Adrenal gland (tissue), 12 donors: ENCODE data around the gene AOPEP. TPM values are rescaled to one million over a fixed set of nuclear protein-coding genes. Genes with fewer than 3 reads are reported as not detected.
A peak's percentile ranks its signal among the peaks of the same experiment; 100 is the strongest.

Experiments
- DNase-seq, 7 donors: peaks; one replicate each; pipeline ENCODE4 v3.0.0-alpha.2; 2019 to 2020
- H3K27ac ChIP-seq, 5 donors: fragments of 200-600 bp; sonication (generic) in 4 of 5; 1 replicate in 3 of 5; 2 replicates in 2 of 5; pipeline versions ENCODE4 v1.5.1 to v1.8.0; 2016 to 2020; ENCODE audit warnings: mild to moderate bottlenecking in 1 of 5
- H3K27me3 ChIP-seq: fragments of 200-600 bp; 2 replicates; pipeline ENCODE4 v1.8.0; 2021
- H3K36me3 ChIP-seq, 2 donors: fragments of 200-600 bp; replicated peaks in 1 of 2; 1 replicate in 1 of 2; 2 replicates in 1 of 2; pipeline versions ENCODE4 v1.5.1 to v1.8.0; 2018 to 2022
- H3K4me1 ChIP-seq, 2 donors: fragments of 200-600 bp; replicated peaks in 1 of 2; 1 replicate in 1 of 2; 2 replicates in 1 of 2; pipeline versions ENCODE4 v1.5.1 to v1.8.0; 2018 to 2021
- H3K4me3 ChIP-seq, 4 donors: fragments of 200-600 bp; sonication (generic) in 3 of 4; one replicate each; pipeline ENCODE4 v1.5.1; 2016 to 2018
- H3K9me3 ChIP-seq, 3 donors: fragments of 200-600 bp; sonication (generic) in 1 of 3; replicated peaks in 1 of 3; 1 replicate in 2 of 3; 2 replicates in 1 of 3; pipeline versions ENCODE4 v1.5.1 to v1.8.0; 2016 to 2021
- POLR2A ChIP-seq, 2 donors: fragments of 450-650 bp; IDR thresholded peaks; one replicate each; pipeline ENCODE4 v1.6.1; 2017; ENCODE audit warnings: antibody characterized with exemption in 2 of 2, mild to moderate bottlenecking in 2 of 2, moderate library complexity in 1 of 2
- WGBS, 4 donors: extraction: QIAGEN DNeasy Blood & Tissue Kit in 2 of 4; methylation state at CpG; one replicate each; pipeline versions ENCODE4 v1.1.5 to v1.1.7; 2013 to 2017; 5-methylcytosine and 5-hydroxymethylcytosine counted together
- intact Hi-C, 2 donors: fragments of 100-400 bp; cut with DNase I; formaldehyde crosslinking; loops; one replicate each; pipeline versions ENCODE4 v1.14.1 to v1.15.0; 2022 to 2023
- polyA plus RNA-seq, 3 donors: library from polyadenylated mRNA; stranded (reverse); fragments of 200-250 nt in 2 of 3; fragments of 350-450 nt in 1 of 3; fragmentation: Illumina TruSeq in 1 of 3; extraction: RNeasy Lipid Tissue Mini Kit (QIAGEN cat#74804) in 1 of 3; gene quantifications; one replicate each; pipeline ENCODE4 v1.2.3, GENCODE V29; 2013 to 2014
- total RNA-seq, 9 donors: library from RNA; depleted of rRNA in 4 of 9; stranded (reverse); fragments of >200 nt in 4 of 9; fragments of 120-200 nt in 1 of 9; fragmentation: NEBNext Ultra II Directional in 1 of 9; extraction: Animal tissue kit (Norgen Biotek cat#: 25700) in 1 of 9; gene quantifications; one replicate each; pipeline versions ENCODE4 v1.1.0 to v1.2.4, GENCODE V29; 2013 to 2023
- TF ChIP-seq, protein P1 (sequence below), 6 experiments: fragments of 450-650 bp in 4 of 6; fragments of 200-600 bp in 2 of 6; sonication (generic) in 1 of 6; IDR thresholded peaks; 1 replicate in 5 of 6; 2 replicates in 1 of 6; pipeline versions ENCODE4 v1.5.1 to v1.8.0; 2016 to 2021; ENCODE audit warnings: antibody characterized with exemption in 6 of 6, mild to moderate bottlenecking in 2 of 6, moderate library complexity in 1 of 6
- donor health status: healthy with polysubstance abuse.
- donor health status: Bipolar disorder and iron deficiency.
- donor health status: DM: yes; HTN: yes; CAD: no.
- donor health status: DM: no; HTN: no; CAD: no.
- donor health status: DM: no; HTN: no; CAD: no.
- donor health status: DM: yes; HTN: yes; CAD: no.

The AOPEP gene
- total and polyA plus RNA-seq, 12 donors = 31.0 to 99.6 (median 71.0) TPM

GRCh38 chr9:94783102-94783682 is 56.7 kb downstream of the AOPEP start:
- peak; percentile 81 to 96 (median 94) for DNase-seq
- Histone ChIP-seq H3K27me3 (no peaks in the 10 kb centered on the region), H3K27ac (peak overlapping the region in 1 of 5 donors; percentile 46), H3K36me3 (no peaks in the 10 kb centered on the region), H3K4me1 (peaks cover 0 to 8% of the 10 kb centered on the region in 2 donors), H3K4me3 (no peak overlapping the region), H3K9me3 (no peaks in the 10 kb centered on the region)
- TF ChIP-seq, protein P1, sequence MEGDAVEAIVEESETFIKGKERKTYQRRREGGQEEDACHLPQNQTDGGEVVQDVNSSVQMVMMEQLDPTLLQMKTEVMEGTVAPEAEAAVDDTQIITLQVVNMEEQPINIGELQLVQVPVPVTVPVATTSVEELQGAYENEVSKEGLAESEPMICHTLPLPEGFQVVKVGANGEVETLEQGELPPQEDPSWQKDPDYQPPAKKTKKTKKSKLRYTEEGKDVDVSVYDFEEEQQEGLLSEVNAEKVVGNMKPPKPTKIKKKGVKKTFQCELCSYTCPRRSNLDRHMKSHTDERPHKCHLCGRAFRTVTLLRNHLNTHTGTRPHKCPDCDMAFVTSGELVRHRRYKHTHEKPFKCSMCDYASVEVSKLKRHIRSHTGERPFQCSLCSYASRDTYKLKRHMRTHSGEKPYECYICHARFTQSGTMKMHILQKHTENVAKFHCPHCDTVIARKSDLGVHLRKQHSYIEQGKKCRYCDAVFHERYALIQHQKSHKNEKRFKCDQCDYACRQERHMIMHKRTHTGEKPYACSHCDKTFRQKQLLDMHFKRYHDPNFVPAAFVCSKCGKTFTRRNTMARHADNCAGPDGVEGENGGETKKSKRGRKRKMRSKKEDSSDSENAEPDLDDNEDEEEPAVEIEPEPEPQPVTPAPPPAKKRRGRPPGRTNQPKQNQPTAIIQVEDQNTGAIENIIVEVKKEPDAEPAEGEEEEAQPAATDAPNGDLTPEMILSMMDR (IDR thresholded peaks at IDR 0.05) = peak; percentile 34 to 82 (median 72)
- TF ChIP-seq POLR2A (IDR thresholded peaks at IDR 0.05) = no peak
- intact Hi-C loops = loop anchor here (5.0 to 10.0 kb wide), 2 partner anchors 222 to 339 kb away; no protein-coding TSS in a partner anchor
- WGBS, 4 donors = 34 to 45% (median 40%) methylated on average over 12 to 14 of the region's 14 CpGs

DNA sequence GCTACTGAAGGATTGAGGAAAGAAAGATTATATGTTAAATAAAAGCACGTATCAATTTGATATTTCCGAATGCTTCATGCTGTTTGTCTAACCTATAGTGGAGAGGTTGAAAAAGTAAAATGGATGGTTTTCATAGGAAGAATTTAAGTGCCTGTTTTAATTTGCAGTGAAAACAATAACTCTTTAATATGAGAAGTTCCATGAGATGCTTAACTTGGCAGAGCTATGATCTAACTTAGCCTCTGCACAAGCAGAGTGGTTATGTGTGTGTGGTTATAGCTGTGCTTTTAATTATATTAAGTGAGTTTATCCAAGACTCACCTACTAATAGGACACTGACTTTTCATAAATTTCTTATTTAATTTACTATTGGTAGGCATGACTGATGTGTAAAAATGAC is 57.4 kb downstream of the AOPEP start:
- Histone ChIP-seq H3K36me3 (no peaks in the 10 kb centered on the region), H3K27ac (no peak overlapping the region), H3K4me1 (peaks cover 0 to 8% of the 10 kb centered on the region in 2 donors), H3K4me3 (no peak overlapping the region), H3K27me3 (no peaks in the 10 kb centered on the region), H3K9me3 (no peaks in the 10 kb centered on the region)
- WGBS, 4 donors = 95 to 98% (median 96%) methylated on average over 2 of the region's 2 CpGs
- intact Hi-C loops = loop anchor here (5.0 to 10.0 kb wide), 2 partner anchors 221 to 338 kb away; no protein-coding TSS in a partner anchor
- TF ChIP-seq, protein P1 (IDR thresholded peaks at IDR 0.05) = no peak
- no peak for TF ChIP-seq POLR2A (IDR thresholded peaks at IDR 0.05)
- no peak for DNase-seq

GRCh38 chr9:94785215-94786169 is 59.0 kb downstream of the AOPEP start:
- DNase-seq = no peak
- 85 to 88% (median 88%) methylated on average over 10 of the region's 10 CpGs for WGBS, 4 donors
- intact Hi-C loops = loop anchor here in 1 of 2 donors (5.0 to 10.0 kb wide), 2 partner anchors 219 to 342 kb away; no protein-coding TSS in a partner anchor
- Histone ChIP-seq H3K4me3 (no peak overlapping the region), H3K4me1 (peaks cover 0 to 8% of the 10 kb centered on the region in 2 donors), H3K36me3 (no peaks in the 10 kb centered on the region), H3K9me3 (no peaks in the 10 kb centered on the region), H3K27ac (no peak overlapping the region), H3K27me3 (no peaks in the 10 kb centered on the region)
- TF ChIP-seq, protein P1 (IDR thresholded peaks at IDR 0.05) = no peak
- TF ChIP-seq POLR2A (IDR thresholded peaks at IDR 0.05) = no peak

- intact Hi-C loops = loop anchor here in 1 of 2 donors (5.0 to 10.0 kb wide), 2 partner anchors 218 to 341 kb away; no protein-coding TSS in a partner anchor
- no peak for DNase-seq
- Histone ChIP-seq H3K27ac (no peak overlapping the region), H3K36me3 (no peaks in the 10 kb centered on the region), H3K9me3 (no peaks in the 10 kb centered on the region), H3K4me1 (peaks cover 0 to 8% of the 10 kb centered on the region in 2 donors), H3K4me3 (no peak overlapping the region), H3K27me3 (no peaks in the 10 kb centered on the region)
- no peak for TF ChIP-seq POLR2A (IDR thresholded peaks at IDR 0.05)
- TF ChIP-seq, protein P1 (IDR thresholded peaks at IDR 0.05) = no peak
- WGBS, 4 donors = 94 to 100% (median 97%) methylated on average over 3 of the region's 3 CpGs
Observed at GRCh38 chr9:94786586-94786985, 60.1 kb downstream of the AOPEP start.
